ENCODE data around the gene RNASE7.

Gene RNASE7

GRCh38 chr14:21043974-21044618, 1.9 kb downstream of the RNASE7 start:
- DNase-seq, result no peak

- DNase-seq, result peak; percentile 57
These were observed 5.2 kb downstream of the RNASE7 start for GRCh38 chr14:21047378-21047781.

DNA sequence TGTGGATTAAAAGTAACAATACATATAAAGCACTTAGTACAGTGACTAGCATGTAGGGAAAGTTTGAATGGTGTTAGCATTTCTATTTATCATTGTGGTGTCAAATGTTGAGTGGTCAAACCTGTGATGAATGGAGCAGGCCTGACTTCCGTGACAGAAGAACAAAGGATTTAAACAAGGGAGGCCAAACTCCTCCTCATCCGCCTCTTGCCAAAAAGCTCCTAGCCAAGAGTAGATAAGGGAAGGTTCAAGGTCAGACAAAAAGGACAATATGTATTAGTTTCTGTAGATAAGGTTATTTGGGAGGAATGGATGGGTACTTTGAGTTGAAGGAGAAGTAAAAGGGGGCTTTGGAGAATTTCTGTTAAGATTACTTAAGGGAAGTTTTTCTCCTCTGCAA, 6.5 kb downstream of the RNASE7 start:
- no peak for DNase-seq

- DNase-seq, result peak; percentile 49
These were observed 7.1 kb downstream of the RNASE7 start for GRCh38 chr14:21049271-21049673.

DNA sequence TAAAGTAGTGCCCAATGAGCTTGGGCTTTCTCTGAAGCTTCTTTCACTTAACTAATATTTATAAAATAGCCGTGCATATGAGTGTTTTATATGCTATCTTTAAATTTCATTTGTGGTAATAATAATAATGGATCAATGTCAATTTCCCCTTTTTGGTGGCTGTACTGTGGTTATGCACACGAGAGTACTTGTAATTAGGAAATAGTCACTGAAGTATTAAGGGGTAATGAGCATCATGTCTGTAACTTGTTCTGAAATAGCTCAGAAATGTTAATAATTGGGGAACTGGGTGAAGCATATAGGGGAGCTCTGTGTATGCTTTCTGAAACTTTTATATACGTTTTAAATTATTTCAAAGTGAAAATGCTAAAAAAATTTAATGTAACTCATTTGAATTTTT, 8.4 kb downstream of the RNASE7 start:
- no peak for DNase-seq

DNA sequence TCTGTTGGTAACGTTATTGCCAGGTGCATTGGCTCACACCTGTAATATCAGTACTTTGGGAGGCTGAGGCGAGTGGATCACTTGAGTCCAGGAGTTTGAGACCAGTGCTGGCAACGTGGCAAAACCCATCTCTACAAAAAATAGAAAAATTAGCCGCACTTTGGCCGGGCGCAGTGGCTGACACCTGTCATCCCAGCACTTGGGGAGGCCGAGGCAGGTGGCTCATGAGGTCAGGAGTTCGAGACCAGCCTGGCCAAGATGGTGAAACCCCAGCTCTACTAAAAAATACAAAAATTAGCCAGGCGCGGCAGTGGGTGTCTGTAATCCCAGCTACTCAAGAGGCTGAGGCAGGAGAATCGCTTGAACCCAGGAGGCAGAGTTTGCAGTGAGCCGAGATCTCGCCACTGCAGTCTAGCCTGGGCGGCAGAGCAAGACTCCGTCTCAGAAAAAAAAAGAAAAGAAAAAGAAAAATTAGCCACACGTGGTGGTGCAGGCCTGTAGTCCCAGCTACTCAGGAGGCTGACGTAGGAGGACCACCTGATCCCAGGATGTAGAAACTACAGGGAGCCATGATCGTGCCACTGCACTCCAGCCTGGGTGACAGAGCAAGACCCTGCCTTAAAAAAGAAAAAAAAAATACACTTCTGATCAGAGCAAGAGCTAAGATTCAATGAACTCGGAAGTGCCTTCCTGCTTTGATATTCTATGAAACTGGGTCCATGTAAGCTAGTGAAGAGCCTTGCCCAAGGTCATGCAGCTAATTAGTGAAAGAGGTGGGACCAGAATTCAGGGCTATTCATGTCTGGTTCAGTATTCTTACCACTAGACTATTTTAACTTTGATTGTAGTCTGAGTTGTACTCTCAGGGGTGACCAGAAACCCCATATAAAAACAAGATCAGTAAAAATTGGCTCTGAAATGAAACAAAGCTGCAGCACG, 11.3 kb downstream of the RNASE7 start:
- DNase-seq, result no peak

GRCh38 chr14:21054123-21054767, 12.1 kb downstream of the RNASE7 start:
- DNase-seq, result no peak

DNA sequence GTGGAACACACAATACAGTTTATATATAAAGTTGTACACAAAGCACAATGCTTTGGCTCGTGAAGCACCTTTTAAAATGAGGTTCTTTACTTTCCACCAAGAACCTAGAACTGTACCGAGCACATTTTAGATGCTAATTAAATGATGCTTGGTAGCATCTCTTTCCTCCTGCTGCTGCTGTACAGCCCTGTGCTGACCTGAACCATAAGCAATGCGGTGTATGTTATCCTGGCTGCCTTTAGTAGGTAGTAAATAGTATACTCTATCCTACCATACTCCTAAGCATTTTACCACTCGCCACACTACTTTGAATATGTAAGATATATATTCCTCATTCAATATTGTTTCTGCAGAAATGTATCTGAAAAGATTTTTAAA, 12.6 kb downstream of the RNASE7 start:
- no peak for DNase-seq

GRCh38 chr14:21055432-21056117, 13.4 kb downstream of the RNASE7 start:
- DNase-seq, result no peak

- peak; percentile 75 for DNase-seq
These were observed 14.5 kb downstream of the RNASE7 start for GRCh38 chr14:21056520-21057163.

GRCh38 chr14:21057803-21058675, 15.9 kb downstream of the RNASE7 start, which contains the start of gene RNASE8:
Gene RNASE8, plus strand, starts transcription at chr14:21057822. Its CDS starts 71 bp downstream, at chr14:21057893.
- DNase-seq, result no peak

DNA sequence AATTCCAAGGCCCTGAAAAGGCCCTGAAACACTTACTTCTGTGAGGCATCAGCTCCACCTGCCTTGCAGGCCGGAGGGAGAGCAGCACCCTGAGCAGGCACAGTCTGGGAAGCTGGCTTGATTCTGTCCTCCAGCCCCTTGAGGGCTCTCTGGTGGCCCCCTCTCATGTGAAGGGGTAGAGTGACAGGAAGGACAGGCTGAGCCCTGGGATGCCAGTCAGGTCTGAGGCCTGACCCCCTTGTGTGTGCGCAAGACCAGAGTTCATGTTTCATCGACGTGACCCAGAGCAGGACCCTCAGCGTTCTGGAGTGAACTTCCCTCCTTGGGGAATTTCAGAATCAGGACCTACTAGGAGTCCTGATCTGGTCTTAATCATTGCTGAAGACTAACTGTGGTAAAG, 16.7 kb downstream of the RNASE7 start:
- DNase-seq, result no peak

DNA sequence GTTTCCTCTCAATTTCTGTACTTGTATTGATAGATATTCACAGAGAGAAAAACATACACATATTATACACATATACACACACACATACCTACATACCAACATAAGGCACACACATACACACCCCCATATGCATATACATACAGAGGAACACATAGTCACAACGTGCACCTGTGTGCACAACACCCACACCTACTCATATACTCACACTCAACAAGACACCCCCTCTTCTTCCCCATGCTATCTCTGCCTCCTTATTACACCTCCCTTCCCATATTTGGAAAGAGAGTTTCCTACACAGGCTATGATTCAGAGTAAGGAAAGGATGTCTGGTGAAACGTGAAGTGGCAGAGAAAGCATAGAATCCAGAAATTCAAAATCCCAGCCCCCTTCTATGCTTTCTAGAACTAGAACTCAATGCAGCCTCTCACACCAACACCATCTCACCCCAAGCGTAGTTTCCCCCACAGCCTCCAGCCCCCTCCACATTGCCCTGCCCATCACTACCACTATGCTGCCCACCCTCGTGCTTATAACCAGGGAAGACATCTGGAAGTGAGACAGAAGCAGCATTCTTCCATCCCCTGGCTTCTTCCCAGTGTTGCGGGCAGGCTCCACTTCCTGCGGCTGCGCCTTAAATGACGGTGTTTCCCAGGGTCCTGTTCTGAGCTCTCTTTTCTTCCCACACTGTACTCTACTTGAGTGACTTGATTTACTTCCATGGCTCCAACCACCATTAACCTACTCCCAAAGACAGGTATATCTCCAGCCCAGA, 17.9 kb downstream of the RNASE7 start:
- peak; percentile 47 for DNase-seq

DNA sequence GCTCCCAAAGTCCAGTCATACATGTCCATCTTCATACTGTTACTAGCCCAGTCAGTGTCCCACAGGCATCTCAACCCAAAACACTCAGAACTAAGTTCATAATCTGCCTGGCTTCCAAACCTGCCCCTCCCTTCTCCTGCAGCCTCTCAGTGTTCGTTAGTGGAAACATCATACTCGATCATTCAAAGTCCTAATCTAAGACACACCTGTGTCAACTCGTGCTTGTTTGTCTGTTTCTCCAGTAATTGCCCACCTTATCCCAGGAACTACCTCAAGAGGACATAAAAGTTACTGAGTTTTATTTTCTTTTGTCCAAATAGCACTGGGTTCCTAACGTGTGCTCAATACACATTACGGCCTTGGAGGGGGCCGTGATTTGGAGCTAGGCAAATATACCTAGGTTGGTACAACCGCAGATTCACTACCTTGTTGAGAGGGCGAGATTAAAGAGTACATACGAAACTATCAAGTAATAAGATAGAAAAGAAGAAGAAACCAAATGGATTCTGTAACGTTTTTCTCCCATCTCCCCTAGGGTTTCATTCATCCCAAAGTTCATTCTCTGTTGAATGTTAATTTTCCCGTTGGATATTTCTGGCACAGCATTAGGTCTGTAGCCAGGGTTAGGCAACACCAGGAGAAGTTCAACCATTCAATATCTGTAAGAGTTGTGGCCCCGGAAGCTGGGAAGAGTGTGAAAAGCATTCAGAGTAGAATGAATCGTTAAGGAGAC, 18.6 kb downstream of the RNASE7 start:
- DNase-seq, result no peak

DNA sequence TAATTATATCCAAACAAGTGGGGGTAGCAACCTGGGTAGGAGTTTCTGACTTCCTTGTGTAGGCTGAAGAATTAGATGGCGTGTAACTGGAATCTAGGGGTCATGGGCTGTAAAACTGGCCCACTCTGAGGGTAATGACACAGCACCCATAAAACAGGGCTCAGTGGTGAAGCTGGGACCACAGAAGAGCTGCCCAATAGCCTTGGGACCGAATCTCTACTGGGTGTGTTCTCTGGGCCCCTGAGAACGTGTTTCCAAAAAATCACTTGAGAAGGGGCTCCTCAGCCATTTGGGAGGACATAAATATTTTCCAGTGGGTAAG, 19.1 kb downstream of the RNASE7 start:
- no peak for DNase-seq

DNA sequence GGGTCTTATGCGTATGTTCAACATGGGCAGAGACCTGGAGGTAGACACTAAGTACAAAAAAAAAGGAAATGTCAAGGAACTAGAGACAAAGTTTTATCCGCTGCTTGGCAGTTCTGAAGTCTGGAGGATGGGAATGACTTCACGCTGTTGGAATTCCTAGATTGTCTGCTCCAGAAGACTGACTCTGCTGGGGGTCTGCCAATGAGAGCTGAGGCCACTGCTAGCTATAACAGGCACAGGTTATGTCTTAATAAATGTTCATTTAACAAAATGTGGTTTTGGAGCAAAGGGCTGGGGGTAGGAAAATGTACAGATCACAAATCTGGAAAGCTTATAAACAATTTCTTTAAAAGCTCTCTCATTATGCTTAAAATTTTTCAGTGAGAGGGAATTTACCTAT, 21.3 kb downstream of the RNASE7 start:
- DNase-seq, result peak; percentile 96

GRCh38 chr14:21066882-21067502, 24.8 kb downstream of the RNASE7 start:
- no peak for DNase-seq

- DNase-seq, result peak; percentile 68
These were observed 26.6 kb downstream of the RNASE7 start for GRCh38 chr14:21068521-21069387.

Measured in fibroblast of upper back skin (primary cell).